CD4-positive, alpha-beta T cell treated with Interleukin-2 at 100 ng/mL for 4 hours (primary cell): Measurements from ENCODE around the gene NPM1.
"Not testable (repeated sequence)": the region's sequence is repeated elsewhere in the genome, so short reads cannot be mapped to it uniquely, and the experiment has no call there.

ENCODE experiments used
- DNase-seq: peaks from one replicate; pipeline ENCODE4 v3.0.0-alpha.2; 2020; ENCODE audit warnings: low spot score

The NPM1 gene

GRCh38 chr5:171413153-171413910 lies 25.7 kb downstream of the NPM1 start:
- DNase-seq, result no peak

- DNase-seq, result not testable (repeated sequence)
These were observed 26.3 kb downstream of the NPM1 start for GRCh38 chr5:171413993-171414392.

GRCh38 chr5:171415115-171415730 lies 27.6 kb downstream of the NPM1 start:
- no peak for DNase-seq

GRCh38 chr5:171416160-171417049 lies 28.8 kb downstream of the NPM1 start:
- DNase-seq, result no peak

- DNase-seq, result peak; percentile 46
These were observed 30.8 kb downstream of the NPM1 start for GRCh38 chr5:171418316-171418981.

GRCh38 chr5:171418982-171419687 lies 31.5 kb downstream of the NPM1 start, which contains the start of gene FGF18:
TSS of gene FGF18 (plus strand) at chr5:171419647. CDS start at chr5:171420200, 553 bp downstream.
- peak; percentile 15 for DNase-seq

GRCh38 chr5:171419688-171420430 lies 32.2 kb downstream of the NPM1 start:
- no peak for DNase-seq

- no peak for DNase-seq
These were observed 33.0 kb downstream of the NPM1 start for GRCh38 chr5:171420431-171421241.

GRCh38 chr5:171421331-171422262 lies 33.9 kb downstream of the NPM1 start:
- DNase-seq, result no peak

- DNase-seq, result no peak
These were observed 34.8 kb downstream of the NPM1 start for GRCh38 chr5:171422495-171422894.

- no peak for DNase-seq
These were observed 35.4 kb downstream of the NPM1 start for GRCh38 chr5:171422902-171423663.

- DNase-seq, result no peak
These were observed 37.1 kb downstream of the NPM1 start for GRCh38 chr5:171424726-171425125.

GRCh38 chr5:171425596-171426244 lies 38.1 kb downstream of the NPM1 start:
- DNase-seq, result no peak

GRCh38 chr5:171426266-171426665 lies 38.6 kb downstream of the NPM1 start:
- DNase-seq, result no peak

- DNase-seq, result no peak
These were observed 39.0 kb downstream of the NPM1 start for GRCh38 chr5:171426680-171427079.

- DNase-seq, result no peak
These were observed 39.9 kb downstream of the NPM1 start for GRCh38 chr5:171427318-171428167.
